OCI-LY3 (cell line): Measurements from ENCODE around the gene CXCL14.

Experiments
- EZH2phosphoT487 ChIP-seq: fragments of 200-600 bp; shearing (Covaris generic); IDR thresholded peaks from 2 replicates; pipeline ENCODE4 v1.6.1; 2018; ENCODE audit warnings: antibody characterized with exemption, mixed run types, low read depth
- TF ChIP-seq, protein P1 (sequence below): fragments of 200-600, 300-600 bp; sonication (generic); IDR thresholded peaks from 2 replicates; pipeline ENCODE4 v1.5.1; 2014; ENCODE audit warnings: antibody characterized with exemption, low read length, low read depth

GRCh38 chr5:135596788-135597187 lies 18.0 kb upstream of the CXCL14 start:
- TF ChIP-seq, protein P1, sequence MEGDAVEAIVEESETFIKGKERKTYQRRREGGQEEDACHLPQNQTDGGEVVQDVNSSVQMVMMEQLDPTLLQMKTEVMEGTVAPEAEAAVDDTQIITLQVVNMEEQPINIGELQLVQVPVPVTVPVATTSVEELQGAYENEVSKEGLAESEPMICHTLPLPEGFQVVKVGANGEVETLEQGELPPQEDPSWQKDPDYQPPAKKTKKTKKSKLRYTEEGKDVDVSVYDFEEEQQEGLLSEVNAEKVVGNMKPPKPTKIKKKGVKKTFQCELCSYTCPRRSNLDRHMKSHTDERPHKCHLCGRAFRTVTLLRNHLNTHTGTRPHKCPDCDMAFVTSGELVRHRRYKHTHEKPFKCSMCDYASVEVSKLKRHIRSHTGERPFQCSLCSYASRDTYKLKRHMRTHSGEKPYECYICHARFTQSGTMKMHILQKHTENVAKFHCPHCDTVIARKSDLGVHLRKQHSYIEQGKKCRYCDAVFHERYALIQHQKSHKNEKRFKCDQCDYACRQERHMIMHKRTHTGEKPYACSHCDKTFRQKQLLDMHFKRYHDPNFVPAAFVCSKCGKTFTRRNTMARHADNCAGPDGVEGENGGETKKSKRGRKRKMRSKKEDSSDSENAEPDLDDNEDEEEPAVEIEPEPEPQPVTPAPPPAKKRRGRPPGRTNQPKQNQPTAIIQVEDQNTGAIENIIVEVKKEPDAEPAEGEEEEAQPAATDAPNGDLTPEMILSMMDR: no peak
- no peak for TF ChIP-seq EZH2phosphoT487
